ENCODE results near the gene FTCD.

Gene FTCD

DNA sequence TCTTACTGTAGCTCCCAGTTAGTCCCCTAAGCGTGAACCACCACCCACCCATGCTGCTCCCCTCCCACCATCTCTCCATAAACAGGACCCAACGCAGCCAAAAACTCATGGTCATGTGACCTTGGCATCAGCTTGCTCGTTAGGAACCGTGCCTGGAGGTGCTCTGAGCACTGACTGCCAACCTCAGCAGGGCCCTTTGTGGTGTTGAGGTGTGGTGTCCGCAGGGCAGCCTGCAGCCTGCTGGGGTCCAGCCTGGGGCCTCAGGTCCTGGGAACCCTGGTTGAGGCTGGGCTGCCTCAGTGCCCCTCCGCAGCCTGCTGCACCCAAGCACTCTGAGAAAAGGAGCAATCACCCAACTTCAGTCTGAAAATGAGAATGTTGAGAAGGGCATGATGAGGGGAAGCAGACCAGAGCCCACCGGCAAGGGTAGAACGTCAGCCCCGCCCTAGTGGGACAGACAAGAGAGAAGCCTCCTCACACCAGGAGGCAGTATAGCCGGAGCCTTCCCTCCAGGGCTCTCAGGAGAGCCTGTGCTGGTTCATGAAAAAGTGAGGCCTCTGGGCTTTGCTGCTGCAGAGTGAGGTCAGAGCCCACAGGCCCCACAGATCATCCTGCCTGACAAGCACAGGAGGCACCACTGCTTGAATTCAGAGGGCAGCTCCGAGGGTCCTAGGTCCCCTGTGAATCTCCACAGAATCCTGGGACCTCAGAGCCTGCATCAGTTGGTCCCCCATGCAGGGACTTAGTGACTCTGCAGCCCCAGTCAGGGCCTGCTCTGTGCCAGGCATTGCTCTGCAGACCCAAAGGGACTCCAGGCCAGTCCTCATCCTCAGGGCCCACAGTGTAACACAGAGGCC lies 62.3 kb downstream of the FTCD start:
- no peak overlapping the region for H3K4me3 Mint-ChIP-seq
- no peaks in the 10 kb centered on the region for H3K27me3 Mint-ChIP-seq
- peaks cover 8% of the 10 kb centered on the region for H3K9me3 Mint-ChIP-seq
- H3K36me3 Mint-ChIP-seq, result no peaks in the 10 kb centered on the region
- no peaks in the 10 kb centered on the region for H3K4me1 Mint-ChIP-seq
- no peak overlapping the region for H3K27ac Mint-ChIP-seq

GRCh38 chr21:46092026-46092764 lies 63.2 kb downstream of the FTCD start:
- H3K27ac Mint-ChIP-seq, result no peak overlapping the region

GRCh38 chr21:46091631-46092025 lies 63.8 kb downstream of the FTCD start:
- H3K27ac Mint-ChIP-seq, result no peak overlapping the region
- no peak overlapping the region for H3K4me3 Mint-ChIP-seq
- peaks cover 15% of the 10 kb centered on the region for H3K9me3 Mint-ChIP-seq
- no peaks in the 10 kb centered on the region for H3K27me3 Mint-ChIP-seq
- H3K4me1 Mint-ChIP-seq, result no peaks in the 10 kb centered on the region
- no peaks in the 10 kb centered on the region for H3K36me3 Mint-ChIP-seq

More at GRCh38 chr21:46092026-46092764, 63.2 kb downstream of the FTCD start:
- no peaks in the 10 kb centered on the region for H3K36me3 Mint-ChIP-seq
- no peaks in the 10 kb centered on the region for H3K27me3 Mint-ChIP-seq
- H3K4me1 Mint-ChIP-seq, result no peaks in the 10 kb centered on the region
- peaks cover 10% of the 10 kb centered on the region for H3K9me3 Mint-ChIP-seq
- H3K4me3 Mint-ChIP-seq, result no peak overlapping the region

DNA sequence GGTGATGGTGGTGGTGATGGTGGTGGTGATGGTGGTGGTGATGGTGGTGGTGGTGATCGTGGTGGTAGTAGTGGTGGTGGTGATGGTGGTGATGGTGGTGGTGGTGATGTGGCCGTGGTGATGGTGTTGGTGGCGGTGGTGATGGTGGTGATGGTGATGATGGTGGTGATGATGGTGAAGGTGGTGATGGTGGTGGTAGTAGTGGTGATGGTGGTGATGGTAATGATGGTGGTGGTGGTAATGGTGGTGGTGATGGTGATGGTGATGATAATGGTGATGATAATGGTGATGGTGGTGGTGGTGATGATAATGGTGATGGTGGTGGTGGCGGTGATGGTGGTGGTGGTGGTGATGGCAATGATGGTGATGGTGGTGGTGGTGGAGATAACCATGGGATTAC lies 64.3 kb downstream of the FTCD start:
- Mint-ChIP-seq H3K27me3 (no peaks in the 10 kb centered on the region), H3K27ac (no peak overlapping the region), H3K9me3 (peaks cover 16% of the 10 kb centered on the region), H3K4me1 (no peaks in the 10 kb centered on the region), H3K4me3 (no peak overlapping the region), H3K36me3 (no peaks in the 10 kb centered on the region)

- H3K27me3 Mint-ChIP-seq, result no peaks in the 10 kb centered on the region
- no peaks in the 10 kb centered on the region for H3K4me1 Mint-ChIP-seq
- H3K4me3 Mint-ChIP-seq, result no peak overlapping the region
- no peak overlapping the region for H3K27ac Mint-ChIP-seq
- peaks cover 16% of the 10 kb centered on the region for H3K9me3 Mint-ChIP-seq
- no peaks in the 10 kb centered on the region for H3K36me3 Mint-ChIP-seq
Measured at GRCh38 chr21:46089285-46089684, 66.1 kb downstream of the FTCD start.

DNA sequence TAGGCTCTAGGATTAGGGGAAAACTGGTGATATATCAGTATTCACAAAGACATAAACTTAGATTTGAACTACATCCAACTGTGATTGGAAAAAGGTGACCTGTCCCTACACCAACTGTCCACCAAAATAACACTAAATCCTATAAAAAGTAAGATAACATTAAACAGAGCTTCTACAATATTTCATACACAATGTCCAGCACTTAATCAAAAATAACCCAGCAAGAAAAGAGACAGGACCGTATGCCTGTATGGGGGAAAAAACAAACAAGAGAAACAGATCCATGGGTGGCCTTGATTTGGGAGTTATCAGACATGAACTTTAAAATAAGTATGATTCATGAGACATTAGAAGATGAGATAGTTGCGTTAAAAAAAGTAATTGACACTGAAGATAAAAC lies 67.2 kb downstream of the FTCD start:
- Mint-ChIP-seq H3K36me3 (no peaks in the 10 kb centered on the region), H3K27me3 (no peaks in the 10 kb centered on the region), H3K27ac (no peak overlapping the region), H3K9me3 (peaks cover 16% of the 10 kb centered on the region), H3K4me3 (no peak overlapping the region), H3K4me1 (no peaks in the 10 kb centered on the region)

- Mint-ChIP-seq H3K4me1 (no peaks in the 10 kb centered on the region), H3K36me3 (no peaks in the 10 kb centered on the region)
Measured at GRCh38 chr21:46087641-46088040, 67.7 kb downstream of the FTCD start.

More at GRCh38 chr21:46087641-46088040, 67.7 kb downstream of the FTCD start:
- no peak overlapping the region for H3K4me3 Mint-ChIP-seq
- peaks cover 16% of the 10 kb centered on the region for H3K9me3 Mint-ChIP-seq
- H3K27me3 Mint-ChIP-seq, result no peaks in the 10 kb centered on the region
- no peak overlapping the region for H3K27ac Mint-ChIP-seq
